GM12873 (cell line): ENCODE results near the gene HPCA.

Experiments used
- CTCF ChIP-seq: IDR thresholded peaks from 2 replicates; pipeline ENCODE4 v1.5.1; 2012; ENCODE audit warnings: low read depth, mild to moderate bottlenecking, moderate library complexity, low read length, control low read depth; ENCODE audit not compliant: insufficient read depth; ENCODE audit errors: missing control alignments

The HPCA gene

GRCh38 chr1:32886004-32886827, at the start of gene HPCA:
Gene HPCA (plus strand): TSS chr1:32886491. CDS start chr1:32888899, 2,408 bp downstream.
- peak; percentile 52 for TF ChIP-seq CTCF

GRCh38 chr1:32848354-32849063, 37.8 kb upstream of the HPCA start:
- no peak for TF ChIP-seq CTCF

- no peak for TF ChIP-seq CTCF
Observed at GRCh38 chr1:32855861-32856617, 30.3 kb upstream of the HPCA start.

GRCh38 chr1:32858136-32858535, 28.2 kb upstream of the HPCA start:
- TF ChIP-seq CTCF: no peak

GRCh38 chr1:32858791-32859190, 27.5 kb upstream of the HPCA start:
- no peak for TF ChIP-seq CTCF

GRCh38 chr1:32859915-32860314, 26.4 kb upstream of the HPCA start:
- no peak for TF ChIP-seq CTCF

- no peak for TF ChIP-seq CTCF
Observed at GRCh38 chr1:32860566-32860965, 25.7 kb upstream of the HPCA start.
